ENCODE results near the gene GALNT10.

GRCh38 chr5:154455585-154455984 is 265.1 kb downstream of the GALNT10 start:
- no peak for TF ChIP-seq USF2 (IDR thresholded peaks at IDR 0.05; ENCODE audit: low read length)
- TF ChIP-seq RXRA (IDR thresholded peaks at IDR 0.05; ENCODE audit: insufficient read depth, low read depth, low read length), result no peak
- no peak for TF ChIP-seq CTCF (IDR thresholded peaks at IDR 0.05; ENCODE audit: control extremely low read depth in 1 of 3, insufficient read depth in 1 of 3, low read depth in 1 of 3, low read length in 3 of 3)
- no peak for TF ChIP-seq CREB1 (IDR thresholded peaks at IDR 0.05)
- no peak for TF ChIP-seq SRF (IDR thresholded peaks at IDR 0.05; ENCODE audit: low read depth, low read length)
- no peak for TF ChIP-seq MAX (IDR thresholded peaks at IDR 0.05)
- TF ChIP-seq ATF3 (IDR thresholded peaks at IDR 0.05; ENCODE audit: insufficient read depth, low read depth, low read length), result no peak
